ENCODE results near the gene RASIP1. TPM values are rescaled to one million over a fixed set of nuclear protein-coding genes. Genes with fewer than 3 reads are reported as not detected.
"Not testable (repeated sequence)": the region's sequence is repeated elsewhere in the genome, so short reads cannot be mapped to it uniquely, and the experiment has no call there.

RASIP1 gene
- polyA plus RNA-seq, 3 donors: 12.2 to 19.6 (median 16.6) TPM

DNA sequence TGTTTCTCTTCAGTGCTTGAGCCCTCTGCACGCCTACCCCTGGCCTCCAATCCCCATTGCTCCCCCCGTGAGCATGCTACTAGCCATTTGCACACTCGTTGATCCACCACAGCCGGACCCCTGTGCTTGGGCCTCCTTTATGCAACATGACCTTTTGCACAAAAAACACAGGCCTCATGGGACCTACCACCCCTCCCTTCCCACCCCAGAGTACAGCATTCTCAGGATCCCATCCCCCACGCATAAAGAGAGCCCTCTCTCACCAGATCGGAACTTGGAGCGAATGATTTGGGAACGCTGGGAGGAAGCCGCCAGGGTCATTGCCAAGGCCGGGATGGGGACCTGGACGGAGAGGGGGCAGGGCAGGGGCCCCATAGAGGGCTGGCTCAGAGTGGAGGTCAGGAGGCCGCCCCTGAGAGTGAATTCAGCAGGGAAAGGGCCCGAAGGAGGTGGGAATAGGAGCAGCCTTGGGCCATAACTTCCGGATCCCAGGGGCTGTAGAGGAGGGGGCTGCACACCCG is 21.6 kb downstream of the RASIP1 start:
- DNase-seq (ENCODE audit: extremely low read depth in 1 of 11, low read depth in 9 of 11, low spot score in 4 of 11): no peak

DNA sequence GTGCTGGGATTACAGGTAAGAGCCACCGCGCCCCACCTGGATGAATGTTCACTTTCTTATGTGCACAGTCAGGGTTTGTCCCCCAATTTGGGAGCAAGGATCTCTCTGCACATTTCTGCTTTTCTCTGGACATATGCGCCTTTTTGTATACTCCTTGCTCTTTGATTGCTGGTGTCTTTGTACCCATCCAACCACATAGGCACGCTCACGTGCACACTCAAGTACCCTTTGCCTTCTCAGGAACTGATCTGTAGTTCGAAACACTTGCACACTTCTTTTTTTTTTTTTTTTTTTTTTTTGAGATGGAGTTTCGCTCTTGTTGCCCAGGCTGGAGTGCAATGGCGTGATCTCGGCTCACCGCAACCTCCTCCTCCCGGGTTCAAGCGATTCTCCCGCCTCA is 22.3 kb downstream of the RASIP1 start:
- DNase-seq (ENCODE audit: extremely low read depth in 1 of 11, low read depth in 9 of 11, low spot score in 4 of 11): not testable (repeated sequence)

GRCh38 chr19:48716562-48717291 is 23.7 kb downstream of the RASIP1 start:
- no peak for DNase-seq (ENCODE audit: extremely low read depth in 1 of 11, low read depth in 9 of 11, low spot score in 4 of 11)

DNA sequence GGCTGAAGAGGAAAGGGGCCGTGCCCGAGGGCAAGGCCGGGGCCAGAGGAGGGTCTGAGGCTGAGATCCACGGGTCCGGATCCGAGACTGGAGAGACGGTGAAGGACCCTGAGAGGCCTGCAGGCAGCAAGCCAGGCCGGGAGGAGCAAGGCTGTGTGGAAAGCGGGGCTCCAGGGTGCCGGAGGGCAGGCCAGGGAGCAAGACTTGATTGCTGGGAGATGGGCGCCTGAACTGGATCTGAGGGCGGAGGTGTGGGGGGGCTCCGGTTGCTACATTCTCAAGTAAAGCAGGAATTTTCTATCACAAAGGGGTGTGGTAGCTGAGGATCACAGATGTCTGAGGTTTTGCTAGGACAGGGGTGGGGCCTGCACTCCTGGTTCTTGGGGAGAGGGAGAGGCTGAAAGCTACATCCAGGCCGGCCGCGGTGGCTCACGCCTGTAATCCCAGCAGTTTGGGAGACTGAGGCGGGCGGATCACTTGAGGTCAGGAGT is 24.7 kb downstream of the RASIP1 start:
- no peak for DNase-seq (ENCODE audit: extremely low read depth in 1 of 11, low read depth in 9 of 11, low spot score in 4 of 11)

DNA sequence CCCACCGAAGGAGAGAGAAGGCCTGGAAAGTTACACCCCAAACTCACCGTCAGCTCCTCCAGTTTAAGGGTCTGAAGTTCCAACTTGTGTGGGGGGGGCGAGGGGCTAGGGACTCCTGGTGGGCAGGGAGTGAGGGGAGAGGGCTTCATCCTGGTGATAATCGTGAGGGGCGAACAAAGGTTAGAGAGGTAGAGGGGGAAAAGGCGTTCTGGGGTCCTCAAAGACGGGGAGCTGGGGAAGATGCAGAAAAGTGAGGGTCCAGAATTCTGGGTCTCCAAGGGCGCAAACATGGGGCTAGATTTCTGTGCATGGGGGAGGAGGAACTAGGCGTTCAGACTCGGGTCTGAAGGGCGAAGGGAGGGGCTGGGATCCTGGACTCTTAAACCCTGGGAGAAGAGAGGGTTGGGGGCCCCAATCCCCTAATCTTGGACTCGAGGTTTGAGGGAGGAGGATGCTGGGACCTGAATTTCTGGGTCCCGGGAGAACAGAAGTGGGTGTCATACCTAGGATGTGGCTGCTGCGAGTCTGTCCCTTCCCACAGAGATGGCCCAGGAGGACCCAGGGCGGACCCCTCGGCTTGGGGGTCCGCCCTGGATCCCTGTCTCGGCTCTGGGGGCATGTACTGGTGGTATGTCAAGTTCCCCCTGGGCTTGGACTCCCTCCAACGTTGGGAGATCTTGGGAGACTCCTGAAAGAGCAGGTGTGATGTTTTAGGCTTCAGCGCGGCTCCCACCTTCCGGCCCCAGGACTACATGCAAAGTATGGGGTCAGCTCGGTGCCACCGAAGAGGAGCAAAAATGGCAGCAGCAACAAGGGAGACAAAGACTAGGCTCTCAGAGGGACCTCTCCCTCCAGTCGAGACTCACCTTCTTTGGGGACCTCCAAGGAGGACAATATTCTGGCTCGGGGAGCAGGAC is 25.4 kb downstream of the RASIP1 start:
- DNase-seq (ENCODE audit: extremely low read depth in 1 of 11, low read depth in 9 of 11, low spot score in 4 of 11): no peak

DNA sequence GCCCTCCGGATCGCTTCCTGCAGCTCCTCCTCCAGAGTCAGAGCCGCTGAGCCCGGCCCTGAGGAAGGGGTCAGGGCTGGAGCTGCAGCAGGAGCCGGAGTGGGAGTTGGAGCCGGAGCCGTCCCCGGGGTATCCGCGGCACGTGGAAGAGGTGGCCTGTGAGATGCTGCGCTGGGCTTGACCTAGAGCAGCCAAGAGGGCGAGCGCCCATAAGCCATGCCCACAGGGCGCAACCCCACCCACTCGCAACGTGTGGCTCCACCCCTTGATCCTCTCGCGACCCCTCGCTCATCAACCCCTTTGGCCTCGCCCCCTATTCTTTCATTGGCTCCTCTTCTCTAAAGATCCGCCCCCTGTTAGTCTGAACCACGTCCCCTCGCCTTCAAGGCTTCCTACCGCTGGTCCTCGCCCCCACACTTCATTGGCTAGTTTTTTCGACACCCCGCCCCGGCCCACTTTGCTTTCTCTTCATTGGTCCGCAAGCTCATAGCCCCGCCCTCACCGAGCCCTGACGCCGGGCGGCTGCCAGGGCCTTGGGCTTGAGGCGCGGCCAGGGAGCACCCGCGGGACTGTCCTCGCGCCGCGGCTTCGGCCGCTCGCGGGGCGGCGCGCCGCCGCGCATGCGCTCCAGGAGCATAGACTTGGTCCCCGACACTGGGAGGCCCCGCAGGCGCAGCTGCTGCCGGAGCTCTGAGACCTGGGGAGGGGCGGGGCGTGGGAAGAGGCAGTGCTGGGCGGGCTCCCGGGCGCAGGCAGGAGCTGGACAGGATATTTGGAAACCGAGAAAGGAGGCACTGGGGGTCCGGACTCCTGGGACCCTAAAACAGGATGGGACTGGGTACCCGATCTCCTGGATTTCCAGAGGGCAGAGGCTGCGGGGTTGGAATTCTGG is 26.3 kb downstream of the RASIP1 start:
- peak; percentile 96 to 100 (median 99) for DNase-seq (ENCODE audit: extremely low read depth in 1 of 11, low read depth in 9 of 11, low spot score in 4 of 11)

GRCh38 chr19:48713041-48713863 is 27.2 kb downstream of the RASIP1 start:
- DNase-seq (ENCODE audit: extremely low read depth in 1 of 11, low read depth in 9 of 11, low spot score in 4 of 11): no peak

GRCh38 chr19:48711106-48711662 is 29.2 kb downstream of the RASIP1 start:
- DNase-seq (ENCODE audit: extremely low read depth in 1 of 11, low read depth in 9 of 11, low spot score in 4 of 11): no peak

- no peak for DNase-seq (ENCODE audit: extremely low read depth in 1 of 11, low read depth in 9 of 11, low spot score in 4 of 11)
Measured at GRCh38 chr19:48708471-48708870, 31.9 kb downstream of the RASIP1 start.

- no peak for DNase-seq (ENCODE audit: extremely low read depth in 1 of 11, low read depth in 9 of 11, low spot score in 4 of 11)
Measured at GRCh38 chr19:48705431-48705830, 35.0 kb downstream of the RASIP1 start.

DNA sequence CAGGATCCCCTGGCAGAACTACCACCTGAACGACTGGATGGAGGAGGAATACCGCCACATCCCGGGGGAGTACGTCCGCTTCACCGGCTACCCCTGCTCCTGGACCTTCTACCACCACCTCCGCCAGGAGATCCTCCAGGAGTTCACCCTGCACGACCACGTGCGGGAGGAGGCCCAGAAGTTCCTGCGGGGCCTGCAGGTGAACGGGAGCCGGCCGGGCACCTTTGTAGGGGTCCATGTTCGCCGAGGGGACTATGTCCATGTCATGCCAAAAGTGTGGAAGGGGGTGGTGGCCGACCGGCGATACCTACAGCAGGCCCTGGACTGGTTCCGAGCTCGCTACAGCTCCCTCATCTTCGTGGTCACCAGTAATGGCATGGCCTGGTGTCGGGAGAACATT is 37.1 kb downstream of the RASIP1 start:
- no peak for DNase-seq (ENCODE audit: extremely low read depth in 1 of 11, low read depth in 9 of 11, low spot score in 4 of 11)

DNA sequence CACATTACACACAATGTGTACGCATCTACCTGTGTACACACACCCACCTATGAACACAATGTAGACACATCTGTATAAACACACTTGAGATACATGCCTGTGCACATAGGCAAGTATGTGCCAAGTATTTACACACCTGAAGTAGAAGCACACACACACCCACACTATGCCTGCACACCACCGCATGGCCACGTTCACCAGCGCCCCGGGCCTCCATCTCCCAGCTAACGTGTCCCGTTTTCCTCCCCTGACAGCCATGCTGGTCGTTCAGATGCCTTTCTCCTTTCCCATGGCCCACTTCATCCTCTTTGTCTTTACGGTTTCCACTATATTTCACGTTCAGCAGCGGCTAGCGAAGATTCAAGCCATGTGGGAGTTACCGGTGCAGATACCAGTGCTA is 37.7 kb downstream of the RASIP1 start:
- DNase-seq (ENCODE audit: extremely low read depth in 1 of 11, low read depth in 9 of 11, low spot score in 4 of 11): no peak

GRCh38 chr19:48698046-48698445 is 42.4 kb downstream of the RASIP1 start:
- no peak for DNase-seq (ENCODE audit: extremely low read depth in 1 of 11, low read depth in 9 of 11, low spot score in 4 of 11)

DNA sequence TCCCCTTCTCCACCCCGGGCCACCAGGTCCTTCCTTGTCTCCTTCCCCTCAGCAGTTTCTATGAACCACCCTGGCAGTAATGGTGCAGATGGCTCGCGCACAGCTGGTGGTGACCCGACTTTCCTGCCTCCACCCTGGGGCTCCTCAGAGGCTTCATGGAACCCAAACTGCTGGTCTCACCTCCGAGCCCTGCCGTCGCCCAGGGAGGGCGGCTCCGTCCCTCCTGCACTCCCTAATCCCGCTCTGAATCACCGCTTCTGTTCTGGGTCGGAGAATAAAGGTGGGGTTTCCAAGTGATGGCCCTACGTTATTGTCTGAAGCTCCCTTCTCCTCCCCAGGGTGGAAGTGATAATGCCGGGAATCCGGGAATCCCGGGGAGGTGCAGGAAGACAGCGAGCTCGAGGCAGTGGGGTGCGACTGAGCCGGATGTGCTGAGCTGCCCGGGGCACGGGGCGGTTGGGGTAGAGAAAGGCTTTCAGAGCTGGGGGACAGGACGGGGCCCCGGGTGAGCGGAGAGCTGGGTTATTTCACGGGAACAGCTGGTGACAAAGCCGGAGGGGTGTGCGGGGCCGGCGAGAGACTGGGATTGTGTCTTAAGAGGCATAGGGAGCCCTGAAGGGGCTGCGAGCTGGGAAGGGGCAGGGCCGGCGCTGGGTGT is 43.9 kb downstream of the RASIP1 start:
- DNase-seq (ENCODE audit: extremely low read depth in 1 of 11, low read depth in 9 of 11, low spot score in 4 of 11): no peak

- DNase-seq (ENCODE audit: extremely low read depth in 1 of 11, low read depth in 9 of 11, low spot score in 4 of 11): no peak
Measured at GRCh38 chr19:48695743-48696352, 44.6 kb downstream of the RASIP1 start, which contains the start of gene FUT2. FUT2 (plus strand) TSS chr19:48695971; CDS start chr19:48702957, 6,986 bp downstream.

- not testable (repeated sequence) for DNase-seq (ENCODE audit: extremely low read depth in 1 of 11, low read depth in 9 of 11, low spot score in 4 of 11)
Measured at GRCh38 chr19:48693629-48694028, 46.8 kb downstream of the RASIP1 start.

- DNase-seq (ENCODE audit: extremely low read depth in 1 of 11, low read depth in 9 of 11, low spot score in 4 of 11): no peak
Measured at GRCh38 chr19:48689449-48689848, 51.0 kb downstream of the RASIP1 start.
